Inferior parietal cortex (tissue), 1 donor: ENCODE results near the gene MSI2.

ENCODE experiments used
- DNase-seq: peaks from one replicate; pipeline ENCODE4 v3.0.0-alpha.2; 2016; ENCODE audit errors: extremely low spot score

Gene MSI2

GRCh38 chr17:57269598-57270255 is 13.4 kb downstream of the MSI2 start:
- DNase-seq = no peak

- DNase-seq = no peak
Observed at GRCh38 chr17:57270801-57271245, 14.5 kb downstream of the MSI2 start.

GRCh38 chr17:57271821-57272220 is 15.5 kb downstream of the MSI2 start:
- no peak for DNase-seq

DNA sequence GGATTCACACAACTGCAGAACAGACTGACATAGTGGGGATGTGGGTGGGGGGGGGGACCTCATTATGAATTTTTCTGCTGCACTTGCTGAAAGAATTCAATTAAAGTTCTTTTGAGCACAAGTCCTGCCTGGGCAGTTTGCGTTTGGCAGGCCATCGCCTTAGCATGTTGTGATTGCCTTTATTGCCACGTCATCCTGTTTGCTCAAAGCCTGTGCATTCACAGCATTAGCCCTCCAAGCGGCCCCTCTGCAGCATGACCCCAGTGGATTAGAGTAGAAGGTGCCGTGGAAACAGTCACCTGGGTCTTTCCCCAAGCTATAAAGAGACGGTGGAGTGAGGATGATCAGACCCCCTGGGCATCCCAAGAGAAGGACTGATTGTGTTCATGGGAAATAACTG is 17.2 kb downstream of the MSI2 start:
- no peak for DNase-seq

DNA sequence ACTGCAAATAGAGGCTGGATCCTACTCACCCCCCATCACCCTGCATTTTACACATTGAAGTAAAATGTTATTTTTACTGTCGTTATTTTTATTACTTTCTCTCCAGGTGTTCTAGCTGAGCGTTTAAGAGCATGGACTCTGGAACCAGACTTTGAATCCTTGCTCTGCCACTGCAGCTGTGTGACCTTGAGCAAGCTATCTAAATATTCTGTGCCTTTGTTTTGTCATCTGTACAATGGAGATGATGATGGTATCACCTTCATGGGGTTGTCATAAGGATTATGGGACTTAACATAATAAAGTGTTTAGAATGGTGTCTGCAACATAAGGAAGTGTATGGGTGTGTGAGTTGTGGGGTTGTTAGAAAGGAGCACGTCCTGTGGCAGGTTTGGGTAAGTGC is 17.8 kb downstream of the MSI2 start:
- no peak for DNase-seq

- no peak for DNase-seq
Observed at GRCh38 chr17:57275071-57275764, 18.9 kb downstream of the MSI2 start.

GRCh38 chr17:57276621-57277020 is 20.3 kb downstream of the MSI2 start:
- DNase-seq = no peak

GRCh38 chr17:57277923-57278604 is 21.7 kb downstream of the MSI2 start:
- DNase-seq = no peak

DNA sequence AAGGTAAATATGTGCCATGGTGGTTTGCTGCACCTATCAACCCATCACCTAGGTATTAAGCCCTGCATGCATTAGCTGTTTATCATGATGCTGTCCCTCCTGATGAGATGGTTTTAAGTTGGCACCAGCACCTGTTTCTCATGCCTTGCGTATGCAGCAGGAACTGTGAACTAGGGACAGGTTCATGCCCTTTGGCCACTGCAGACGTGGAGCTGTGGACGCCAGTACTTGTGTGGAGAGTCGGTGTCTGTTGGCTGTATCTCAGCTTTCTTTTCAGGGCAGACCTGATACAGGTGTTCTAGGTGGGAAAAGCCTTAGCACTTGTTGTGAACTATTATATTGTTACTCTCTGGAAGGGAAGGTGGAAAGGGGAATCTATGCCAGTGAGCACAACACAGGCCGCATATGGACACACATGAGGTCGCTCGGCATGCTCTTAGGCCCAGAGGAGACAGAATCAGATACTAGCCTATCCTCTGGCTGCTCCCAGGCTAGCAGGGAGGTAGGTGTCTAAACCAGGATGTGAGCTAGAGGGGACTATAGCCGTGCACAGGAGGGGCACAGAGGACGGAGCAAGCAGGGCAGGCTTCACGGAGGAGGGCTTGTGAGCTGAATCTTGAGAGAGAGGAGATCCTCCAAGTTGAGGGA is 22.5 kb downstream of the MSI2 start:
- DNase-seq = no peak

DNA sequence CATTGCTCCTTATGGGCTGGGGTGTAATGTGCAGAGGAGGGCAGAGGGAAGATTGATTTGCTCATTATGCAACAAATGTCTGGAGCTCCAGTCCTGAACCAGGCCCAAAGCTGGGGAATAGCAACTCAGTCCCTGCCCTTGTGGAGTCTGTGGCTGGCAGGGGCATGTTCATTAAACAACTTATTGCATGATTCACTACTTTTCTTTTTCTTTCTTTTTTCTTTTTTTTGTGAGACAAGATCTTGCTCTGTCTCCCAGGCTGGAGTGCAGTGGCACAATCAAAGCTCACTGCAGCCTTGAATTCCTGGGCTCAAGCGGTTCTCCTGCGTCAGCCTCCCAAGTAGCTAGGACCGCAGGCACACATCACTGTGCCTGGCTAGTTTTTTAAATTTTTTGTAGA is 23.1 kb downstream of the MSI2 start:
- no peak for DNase-seq

DNA sequence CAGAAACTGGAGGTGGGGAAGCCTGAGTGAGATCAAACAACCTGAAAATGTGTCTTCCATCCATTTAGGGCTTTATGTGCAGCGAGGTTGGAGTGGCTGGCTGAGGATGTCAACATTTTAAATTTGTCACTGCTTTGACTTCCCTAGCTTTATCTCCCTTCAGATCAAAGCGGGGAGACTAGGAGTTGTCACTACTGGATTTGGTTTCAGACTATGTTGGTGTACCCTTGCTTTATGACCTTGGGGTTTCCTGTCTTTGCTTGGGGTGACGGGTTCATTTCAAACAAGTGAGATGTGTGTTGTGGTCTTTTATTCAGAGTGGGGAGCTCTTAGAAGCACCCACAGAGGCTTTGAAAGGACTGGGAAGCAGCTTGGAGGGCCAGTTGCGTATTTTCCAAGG is 25.6 kb downstream of the MSI2 start:
- DNase-seq = no peak

DNA sequence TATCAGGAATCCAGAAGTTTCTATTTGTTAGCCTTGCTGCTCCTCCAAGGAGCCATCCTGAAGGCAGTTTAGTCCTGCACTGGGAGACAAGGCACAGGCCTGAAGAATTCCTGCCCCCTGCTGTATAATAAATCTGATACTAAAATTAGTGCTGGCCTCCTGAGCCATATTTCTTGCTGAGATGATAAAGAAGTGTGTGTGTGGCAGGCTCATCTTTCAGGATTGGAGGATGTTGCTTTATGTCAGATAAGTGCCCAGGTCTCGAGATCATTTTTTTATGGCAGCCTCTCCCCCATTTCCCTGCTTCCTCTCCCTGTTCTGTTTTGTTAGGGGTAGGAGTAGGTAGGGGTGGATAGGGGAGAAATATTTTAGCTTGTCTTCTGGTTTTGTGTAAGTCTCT is 26.0 kb downstream of the MSI2 start:
- DNase-seq = no peak

DNA sequence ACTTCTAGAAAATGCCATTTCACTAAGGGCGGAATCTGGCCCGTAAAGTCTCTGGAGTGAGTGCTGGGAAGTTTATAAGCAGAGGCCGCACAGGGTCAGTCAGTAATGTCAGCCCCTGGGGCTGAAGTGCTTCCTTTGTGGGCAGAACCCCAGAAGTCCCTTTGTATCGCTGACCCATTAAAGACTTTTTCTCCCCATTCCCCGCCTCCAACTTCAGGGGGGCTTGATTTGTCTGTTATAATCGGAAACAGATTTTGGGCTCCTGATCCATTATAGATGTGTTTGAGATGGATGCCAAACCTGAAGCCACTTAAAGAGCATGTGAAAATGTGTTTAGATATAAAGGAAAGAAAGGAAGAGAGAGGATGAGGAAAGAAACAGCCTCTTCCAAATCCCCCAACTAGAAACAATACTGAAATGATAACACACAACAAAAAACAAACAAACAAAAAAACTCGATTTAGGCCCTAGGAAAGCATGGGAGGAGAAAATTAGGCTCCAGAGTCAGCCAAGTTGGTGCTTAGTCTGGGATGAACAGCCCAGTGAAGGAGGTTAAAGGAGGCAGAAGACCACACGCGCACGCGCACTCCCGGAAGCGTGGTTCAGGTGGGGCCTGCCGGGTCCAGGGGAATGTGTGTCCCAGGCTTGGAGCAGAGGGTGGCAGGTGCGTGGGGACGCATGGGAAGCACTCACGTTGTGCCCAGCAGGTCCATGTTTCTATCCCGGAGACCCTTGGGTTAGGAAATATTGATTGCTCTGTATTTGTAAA is 27.1 kb downstream of the MSI2 start:
- no peak for DNase-seq

- DNase-seq = no peak
Observed at GRCh38 chr17:57284583-57284982, 28.3 kb downstream of the MSI2 start.

DNA sequence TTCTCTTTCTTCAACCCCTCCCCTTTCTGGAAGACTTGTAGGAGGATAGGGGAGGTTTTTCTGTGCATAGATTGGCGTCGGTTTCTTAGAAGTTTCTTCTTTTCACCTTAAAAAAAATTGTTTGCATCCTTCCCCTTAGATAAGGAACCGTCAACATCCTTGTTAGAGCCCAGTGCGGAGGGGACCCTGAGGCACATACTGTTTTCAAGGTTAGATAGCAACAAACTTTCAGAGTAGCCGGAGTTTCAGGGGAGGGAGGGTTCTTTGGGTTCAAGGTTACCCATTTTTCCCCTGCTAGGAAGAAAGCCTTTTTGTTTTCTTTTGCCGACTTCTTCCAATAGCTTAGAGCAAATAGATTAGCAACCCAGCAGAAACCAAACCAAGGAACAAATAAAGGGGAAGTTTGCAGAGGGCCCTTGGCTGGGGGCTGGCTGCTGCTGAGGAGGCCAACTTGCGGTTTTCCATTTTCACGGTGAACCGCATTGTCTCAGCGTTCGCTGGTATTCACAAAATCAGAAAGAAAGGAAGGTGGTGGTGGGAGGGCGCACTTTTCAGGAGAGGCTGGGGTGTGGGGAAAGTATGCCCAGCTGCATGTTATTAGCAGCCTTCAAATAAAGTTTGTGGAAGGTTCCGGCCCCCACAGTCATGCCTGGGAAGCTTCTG is 28.8 kb downstream of the MSI2 start:
- DNase-seq = no peak

DNA sequence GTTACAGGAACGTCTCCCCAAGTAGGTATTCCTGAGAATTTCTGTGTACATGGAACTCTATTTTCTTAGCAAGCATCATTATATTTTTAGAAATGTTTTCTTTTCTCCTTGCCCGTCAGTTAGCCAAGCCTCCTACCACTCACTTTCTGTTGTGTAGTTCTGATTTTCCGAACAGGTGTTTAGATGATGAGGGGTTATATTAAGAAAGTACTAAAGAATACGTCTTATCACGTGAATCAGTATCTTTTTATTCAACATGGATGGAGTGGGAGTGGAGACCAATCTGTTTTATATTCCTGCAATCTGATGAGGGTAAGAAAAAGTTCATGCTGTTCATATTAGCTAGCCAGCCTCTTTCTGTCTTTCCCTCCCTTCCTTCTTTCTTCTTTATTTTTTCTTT is 29.4 kb downstream of the MSI2 start:
- DNase-seq = no peak

DNA sequence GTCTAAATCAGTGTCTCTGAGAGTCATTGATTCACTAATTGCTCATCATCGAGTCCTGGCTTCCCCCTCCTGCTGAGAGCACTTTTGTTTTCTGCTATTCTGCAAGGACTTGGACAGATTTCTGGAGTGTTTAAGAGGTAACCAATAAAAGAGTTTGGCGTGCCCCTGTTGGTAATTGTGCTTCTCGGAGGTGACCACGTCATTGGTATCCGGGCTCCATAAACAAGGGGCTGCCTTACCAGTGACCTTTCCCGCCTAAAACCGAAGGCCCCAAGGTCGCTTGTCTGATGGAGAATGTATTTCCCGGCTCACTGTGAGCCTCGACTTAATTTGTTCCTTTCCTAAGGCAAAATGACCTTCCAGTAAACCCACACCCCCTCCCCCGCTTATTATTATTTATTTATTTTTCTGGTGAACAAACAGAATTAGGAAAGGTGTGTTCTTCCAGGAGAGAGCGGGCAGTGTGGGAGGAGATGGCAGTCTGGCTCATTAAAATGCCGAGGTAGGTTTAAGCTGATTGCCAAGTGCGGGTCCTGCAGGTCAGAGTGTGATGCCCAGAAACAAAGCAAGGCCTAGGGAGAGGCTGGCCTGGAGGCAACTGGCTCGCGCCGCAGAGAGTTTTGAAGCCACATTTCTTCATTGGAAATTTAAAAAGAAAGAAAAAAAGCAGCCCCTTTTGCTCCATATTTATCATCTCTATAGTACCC is 30.2 kb downstream of the MSI2 start:
- DNase-seq = no peak

DNA sequence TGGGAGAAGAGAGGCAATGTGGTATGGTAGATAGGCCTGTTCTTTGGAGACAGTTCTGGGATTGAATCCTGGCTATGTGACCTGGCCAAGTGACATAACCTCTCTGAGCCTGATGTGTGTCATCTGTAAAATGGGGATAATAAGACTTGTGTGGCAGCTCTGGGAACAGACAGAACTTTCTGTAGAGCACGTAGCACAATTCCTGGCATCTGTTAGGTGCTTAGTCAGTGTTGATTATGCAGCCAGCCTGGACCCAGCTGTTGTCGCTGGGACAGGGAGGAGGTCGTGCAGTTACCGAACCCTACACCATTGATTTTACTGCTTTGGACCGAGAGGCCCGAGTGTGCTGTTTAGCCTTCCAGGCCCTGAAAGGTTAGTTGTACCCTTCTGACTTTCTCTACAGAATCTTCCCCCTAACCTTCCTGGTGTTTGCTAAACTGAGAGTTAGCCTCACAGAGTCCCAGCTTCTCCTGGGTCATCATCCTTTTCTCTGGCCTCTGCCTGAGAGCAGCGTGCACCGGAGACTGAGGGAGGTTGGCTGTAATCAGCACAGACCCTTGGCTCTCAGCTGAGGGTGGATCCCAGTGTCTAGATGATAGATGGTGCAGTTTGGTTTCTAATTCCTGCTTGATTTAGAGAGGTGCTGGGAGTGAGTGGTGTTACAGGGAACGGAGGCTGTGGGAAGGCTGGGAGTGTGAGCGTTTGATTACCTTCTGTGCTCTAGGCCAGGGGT is 31.9 kb downstream of the MSI2 start:
- no peak for DNase-seq

DNA sequence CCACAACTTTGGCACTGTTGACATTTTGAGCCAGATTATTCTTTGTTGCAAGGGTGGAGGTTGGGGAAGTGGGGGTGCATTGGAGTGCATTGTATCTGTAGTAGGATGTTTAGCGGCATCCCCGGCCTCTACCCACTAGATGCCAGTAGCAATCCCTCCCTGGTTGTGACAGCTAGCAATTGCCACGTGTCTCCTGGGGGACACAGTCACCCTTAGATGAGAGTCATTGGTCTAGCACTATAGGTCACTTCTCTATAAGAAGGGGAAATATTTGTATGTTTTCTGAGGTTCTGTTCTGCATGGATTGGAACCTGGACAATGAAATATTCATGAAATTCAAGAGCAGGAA is 32.4 kb downstream of the MSI2 start:
- DNase-seq = no peak

- DNase-seq = no peak
Observed at GRCh38 chr17:57289130-57289529, 32.8 kb downstream of the MSI2 start.
